ENCODE measurements around the gene CALR3. TPM values are rescaled to one million over a fixed set of nuclear protein-coding genes. Genes with fewer than 3 reads are reported as not detected.
"Not testable (repeated sequence)": the region's sequence is repeated elsewhere in the genome, so short reads cannot be mapped to it uniquely, and the experiment has no call there.

CALR3 gene
- not detected for total RNA-seq
- long read RNA-seq: 0 reads

- 1% methylated on average over 27 of the region's 52 CpGs for WGBS (ENCODE audit: insufficient coverage, low coverage, low lambda C conversion rate, missing lambda C conversion rate)
- peak; percentile 93 to 97 (median 96) for ATAC-seq
- H3K27ac ChIP-seq: peak within 1 kb of the TSS; percentile 2 to 77 (median 56)
- no peak for TF ChIP-seq POLR2A (IDR thresholded peaks at IDR 0.05)
- peak in 3 of 4 donors; percentile 18 to 31 (median 22) for TF ChIP-seq CTCF (IDR thresholded peaks at IDR 0.05)
- peak; percentile 98 to 99 (median 99) for DNase-seq
- H3K4me1 ChIP-seq: peaks cover 0 to 36% (median 17%) of the 10 kb centered on the region in 4 donors
- no peaks in the 10 kb centered on the region for H3K9me3 ChIP-seq
- no peaks in the 10 kb centered on the region for H3K36me3 ChIP-seq
- no peaks in the 10 kb centered on the region for H3K27me3 ChIP-seq
- peak within 1 kb of the TSS; percentile 44 to 80 (median 70) for H3K4me3 ChIP-seq
- intact Hi-C loops (cut with DNase I): no loop called here
Measured at GRCh38 chr19:16495982-16496612, at the start of gene CALR3, which contains the start of gene C19orf44. Gene CALR3 (minus strand): TSS chr19:16496167. CDS start chr19:16496129, 38 bp downstream. Gene C19orf44 (plus strand): TSS chr19:16496394. CDS start chr19:16500793, 4,399 bp downstream.

GRCh38 chr19:16544473-16545231 is 48.7 kb upstream of the CALR3 start:
- Histone ChIP-seq H3K36me3 (peaks cover 0 to 4% (median 0%) of the 10 kb centered on the region in 4 donors), H3K4me1 (peaks cover 0 to 37% (median 7%) of the 10 kb centered on the region in 4 donors), H3K27me3 (no peaks in the 10 kb centered on the region), H3K9me3 (no peaks in the 10 kb centered on the region), H3K4me3 (no peak overlapping the region), H3K27ac (no peak overlapping the region)
- intact Hi-C loops (cut with DNase I): no loop called here
- ATAC-seq (no peak), DNase-seq (no peak)
- 75% methylated on average over 7 of the region's 11 CpGs for WGBS (ENCODE audit: insufficient coverage, low coverage, low lambda C conversion rate, missing lambda C conversion rate)
- TF ChIP-seq CTCF (IDR thresholded peaks at IDR 0.05) (no peak), POLR2A (IDR thresholded peaks at IDR 0.05) (no peak)

DNA sequence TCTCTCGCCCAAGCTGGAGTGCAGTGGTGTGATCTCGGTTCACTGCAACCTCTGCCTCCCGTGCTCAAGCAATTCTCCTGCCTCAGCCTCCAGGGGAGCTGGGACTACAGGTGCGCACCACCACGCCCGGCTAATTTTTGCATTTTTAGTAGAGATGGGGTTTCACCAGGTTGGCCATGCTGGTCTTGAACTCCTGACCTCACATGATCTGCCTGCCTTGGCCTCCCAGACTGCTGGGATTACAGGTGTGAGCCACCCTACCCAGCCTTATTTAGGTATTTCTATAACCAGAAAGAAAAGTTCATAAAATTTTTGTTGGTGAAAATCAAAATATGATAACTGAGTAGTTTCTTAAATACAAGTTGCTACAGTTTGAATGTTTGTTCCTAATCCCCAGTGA is 47.8 kb upstream of the CALR3 start:
- DNase-seq; ATAC-seq; H3K9me3 ChIP-seq; H3K36me3 ChIP-seq; intact Hi-C loops (cut with DNase I); H3K4me3 ChIP-seq; H3K27me3 ChIP-seq; H3K27ac ChIP-seq: not testable (repeated sequence)
- WGBS (ENCODE audit: insufficient coverage, low coverage, low lambda C conversion rate, missing lambda C conversion rate): 83% methylated on average over 6 of the region's 6 CpGs
- H3K4me1 ChIP-seq: peaks cover 0 to 38% (median 7%) of the 10 kb centered on the region in 4 donors

DNA sequence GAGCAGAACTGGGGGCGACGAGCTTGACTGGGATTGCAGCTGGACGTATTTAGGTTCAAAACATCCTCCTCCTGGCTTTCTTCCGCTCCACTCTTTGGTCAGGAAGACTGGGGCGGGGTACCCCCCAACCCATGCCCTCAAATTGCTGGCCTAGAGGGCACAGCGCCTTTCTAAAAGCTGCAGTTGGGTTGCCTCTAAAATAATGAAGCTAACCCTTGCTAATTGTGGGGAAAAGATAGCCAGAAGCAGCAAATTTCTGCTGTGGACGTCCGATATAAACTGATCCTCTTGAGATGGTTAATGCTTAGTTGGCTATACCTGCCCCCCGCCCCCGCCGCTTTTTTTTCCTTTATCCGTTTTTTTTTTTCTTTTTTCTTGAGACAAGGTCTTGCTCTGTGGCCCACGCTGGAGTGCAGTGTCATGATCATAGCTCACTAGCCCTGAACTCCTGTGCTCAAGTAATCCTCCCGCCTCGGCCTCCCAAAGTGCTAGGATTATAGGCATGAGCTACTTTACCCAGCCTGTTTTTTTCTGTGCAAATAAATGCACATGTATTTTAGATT is 47.0 kb upstream of the CALR3 start:
- Histone ChIP-seq H3K4me3 (peak overlapping the region; percentile 89 to 100 (median 97)), H3K9me3 (no peaks in the 10 kb centered on the region), H3K27me3 (no peaks in the 10 kb centered on the region), H3K4me1 (peaks cover 0 to 33% (median 7%) of the 10 kb centered on the region in 4 donors), H3K27ac (peak overlapping the region; percentile 58 to 89 (median 79)), H3K36me3 (peaks cover 0 to 5% (median 0%) of the 10 kb centered on the region in 4 donors)
- intact Hi-C loops (cut with DNase I): no loop called here
- ATAC-seq (no peak), DNase-seq (no peak)
- TF ChIP-seq CTCF (IDR thresholded peaks at IDR 0.05) (no peak), POLR2A (IDR thresholded peaks at IDR 0.05) (no peak)
- 4% methylated on average over 11 of the region's 15 CpGs for WGBS (ENCODE audit: insufficient coverage, low coverage, low lambda C conversion rate, missing lambda C conversion rate)
